ENCODE measurements around the gene PPM1E.
"Not testable (repeated sequence)": the region's sequence is repeated elsewhere in the genome, so short reads cannot be mapped to it uniquely, and the experiment has no call there.

The PPM1E gene

DNA sequence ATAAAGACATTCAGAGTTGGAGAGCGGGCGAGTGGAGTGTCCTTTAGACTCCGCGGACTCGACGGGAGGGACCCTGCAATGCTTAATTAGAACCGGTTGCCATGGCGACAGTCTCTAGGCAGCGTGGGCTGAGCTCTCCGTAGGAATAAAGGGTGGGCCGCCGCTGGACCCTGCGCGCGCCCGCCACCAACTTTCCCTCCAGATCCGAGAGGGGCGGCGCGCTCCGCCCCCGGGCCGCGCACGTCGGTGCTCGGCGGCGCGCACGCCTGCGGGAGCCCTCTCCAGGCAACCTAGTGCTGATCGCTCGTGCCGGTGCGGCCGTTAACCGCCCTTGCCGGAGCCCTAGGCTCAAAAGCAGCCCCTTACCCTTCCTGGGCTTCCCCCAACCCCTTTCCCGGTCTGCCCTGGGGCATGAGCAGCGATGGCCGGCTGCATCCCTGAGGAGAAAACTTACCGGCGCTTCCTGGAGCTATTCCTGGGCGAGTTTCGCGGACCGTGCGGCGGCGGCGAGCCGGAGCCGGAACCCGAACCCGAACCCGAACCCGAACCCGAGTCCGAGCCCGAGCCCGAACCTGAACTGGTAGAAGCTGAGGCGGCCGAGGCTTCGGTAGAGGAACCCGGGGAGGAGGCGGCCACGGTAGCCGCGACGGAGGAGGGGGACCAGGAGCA, at the start of gene PPM1E:
TSS of gene PPM1E (plus strand) at position 278 of the 669 bp plus-strand sequence.
- peak within 1 kb of the TSS; percentile 93 for H3K4me3 Mint-ChIP-seq

DNA sequence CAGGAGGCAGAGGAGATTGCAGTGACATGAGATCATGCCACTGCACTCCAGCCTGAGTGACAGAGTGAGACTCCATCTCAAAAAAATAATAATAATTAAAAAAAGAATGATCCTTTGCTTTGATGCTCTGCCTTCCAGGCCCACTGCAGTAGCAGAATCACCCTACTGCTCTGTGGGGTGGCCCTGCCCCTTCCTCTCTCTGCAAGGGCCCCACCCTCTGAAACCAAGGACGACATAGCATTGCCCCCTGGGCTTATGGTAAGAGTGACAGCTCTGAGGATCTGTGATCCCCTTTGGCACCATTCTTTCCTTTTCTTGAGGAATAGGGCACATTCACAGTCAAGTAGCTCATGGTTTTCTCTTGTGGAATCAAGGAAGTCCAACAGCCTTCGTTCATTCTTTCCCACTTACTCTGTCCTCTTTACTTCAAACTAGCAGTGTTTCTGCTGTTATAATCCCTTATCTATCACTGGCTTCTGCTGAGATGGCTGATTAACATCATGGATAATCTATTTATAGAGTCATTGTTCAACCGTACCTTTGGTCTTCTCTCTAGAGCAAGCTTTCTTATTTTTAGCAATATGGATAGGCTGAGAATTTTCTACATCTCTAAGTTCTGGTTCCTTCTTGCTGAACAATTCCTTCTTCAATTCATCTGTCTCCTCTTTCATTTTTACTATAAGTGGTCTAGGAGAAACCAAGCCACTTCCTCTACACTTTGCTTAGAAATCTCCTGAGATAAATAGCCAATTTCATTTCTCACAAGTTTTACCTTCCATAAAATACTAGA, 49.1 kb upstream of the PPM1E start:
- Mint-ChIP-seq H3K27me3 (ENCODE audit: low read depth) (no peaks in the 10 kb centered on the region), H3K27ac (peak overlapping the region; percentile 81), H3K4me1 (ENCODE audit: low read depth) (peaks cover 29% of the 10 kb centered on the region), H3K9me3 (no peaks in the 10 kb centered on the region), H3K4me3 (peak overlapping the region; percentile 63), H3K36me3 (ENCODE audit: low read depth) (peaks cover 27% of the 10 kb centered on the region)

More for the DNA sequence above, at the start of gene PPM1E:
- Mint-ChIP-seq H3K27me3 (ENCODE audit: low read depth) (peaks cover 69% of the 10 kb centered on the region), H3K36me3 (ENCODE audit: low read depth) (peaks cover 4% of the 10 kb centered on the region), H3K9me3 (no peaks in the 10 kb centered on the region), H3K27ac (peak within 1 kb of the TSS; percentile 16), H3K4me1 (ENCODE audit: low read depth) (peaks cover 10% of the 10 kb centered on the region)

DNA sequence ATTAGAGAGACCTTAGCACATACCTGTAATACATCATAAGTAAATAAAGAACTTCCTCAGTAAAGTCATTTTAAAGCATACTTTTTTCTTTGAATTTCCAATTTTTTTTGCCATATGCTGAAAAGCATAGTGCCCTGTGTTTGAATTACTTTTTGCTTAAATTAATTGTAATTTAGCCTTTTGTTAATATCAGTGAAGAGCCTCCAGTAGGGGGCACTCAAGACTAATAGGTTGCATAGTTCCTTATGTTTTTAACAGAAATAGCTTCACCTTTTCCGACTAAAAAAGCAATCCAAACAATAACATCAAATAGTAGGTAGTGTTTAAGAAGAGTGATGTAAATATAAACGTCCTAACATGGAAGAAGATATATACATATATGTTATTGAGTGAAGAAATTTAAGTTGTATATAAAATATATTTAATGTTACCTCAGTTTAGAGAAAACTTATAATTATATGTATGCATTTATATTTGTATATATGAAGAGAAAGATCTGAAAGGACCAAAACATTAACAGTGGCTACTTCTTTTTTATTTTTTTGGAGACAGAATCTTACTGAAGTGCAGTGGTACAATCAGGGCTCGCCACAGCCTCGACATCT, 44.6 kb upstream of the PPM1E start:
- Mint-ChIP-seq H3K9me3 (no peaks in the 10 kb centered on the region), H3K4me1 (ENCODE audit: low read depth) (peaks cover 12% of the 10 kb centered on the region), H3K4me3 (no peak overlapping the region), H3K27me3 (ENCODE audit: low read depth) (no peaks in the 10 kb centered on the region), H3K27ac (no peak overlapping the region), H3K36me3 (ENCODE audit: low read depth) (peaks cover 29% of the 10 kb centered on the region)

DNA sequence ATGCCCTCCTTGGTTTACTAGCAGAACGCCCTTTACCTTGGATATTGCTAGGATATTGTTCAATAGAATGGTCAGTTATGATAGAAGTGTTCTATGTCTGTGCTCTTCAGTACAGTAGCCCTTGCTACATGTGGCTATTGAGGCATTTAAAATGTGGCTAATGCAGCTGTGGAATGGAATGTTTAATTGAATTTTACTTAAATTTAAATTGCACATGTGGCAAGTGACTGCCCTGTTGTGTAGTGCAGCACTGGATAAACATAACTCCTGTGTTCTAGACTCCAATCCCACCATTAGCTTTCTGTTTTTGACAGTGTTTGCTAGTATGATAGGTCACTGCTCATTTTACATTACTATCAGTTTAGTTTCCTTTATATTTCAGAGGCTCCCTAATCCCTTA, 33.4 kb upstream of the PPM1E start:
- Mint-ChIP-seq H3K4me1 (ENCODE audit: low read depth) (peaks cover 4% of the 10 kb centered on the region), H3K4me3 (no peak overlapping the region), H3K27me3 (ENCODE audit: low read depth) (no peaks in the 10 kb centered on the region), H3K9me3 (no peaks in the 10 kb centered on the region), H3K27ac (no peak overlapping the region), H3K36me3 (ENCODE audit: low read depth) (peaks cover 11% of the 10 kb centered on the region)

- H3K36me3 Mint-ChIP-seq (ENCODE audit: low read depth): peaks cover 11% of the 10 kb centered on the region
- H3K4me1 Mint-ChIP-seq (ENCODE audit: low read depth): peaks cover 4% of the 10 kb centered on the region
- no peak overlapping the region for H3K4me3 Mint-ChIP-seq
- no peaks in the 10 kb centered on the region for H3K27me3 Mint-ChIP-seq (ENCODE audit: low read depth)
- H3K27ac Mint-ChIP-seq: no peak overlapping the region
- H3K9me3 Mint-ChIP-seq: no peaks in the 10 kb centered on the region
Observed at GRCh38 chr17:58722696-58723095, 33.0 kb upstream of the PPM1E start.

GRCh38 chr17:58728798-58729197, 26.9 kb upstream of the PPM1E start:
- Mint-ChIP-seq H3K4me3 (no peak overlapping the region), H3K27ac (no peak overlapping the region), H3K36me3 (ENCODE audit: low read depth) (peaks cover 5% of the 10 kb centered on the region)

DNA sequence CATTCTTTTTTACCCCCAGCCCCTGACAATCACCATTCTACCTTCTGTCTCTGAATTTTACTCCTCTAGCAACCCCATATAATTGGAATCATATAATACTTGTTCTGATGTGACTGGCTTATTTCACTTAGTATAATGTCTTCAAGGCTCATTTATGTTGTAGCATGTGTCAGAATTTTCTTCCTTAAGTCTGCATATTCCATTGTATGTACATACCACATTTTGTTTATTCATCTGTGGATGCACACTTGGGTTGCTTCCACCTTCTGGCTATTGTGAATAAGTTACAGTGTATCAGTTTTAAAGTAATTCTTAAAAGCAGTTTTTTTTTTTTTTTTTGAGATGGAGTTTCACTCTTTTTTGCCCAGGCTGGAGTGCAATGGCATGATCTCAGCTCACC, 24.7 kb upstream of the PPM1E start:
- peaks cover 2% of the 10 kb centered on the region for H3K36me3 Mint-ChIP-seq (ENCODE audit: low read depth)

More at GRCh38 chr17:58728798-58729197, 26.9 kb upstream of the PPM1E start:
- no peaks in the 10 kb centered on the region for H3K9me3 Mint-ChIP-seq
- no peaks in the 10 kb centered on the region for H3K4me1 Mint-ChIP-seq (ENCODE audit: low read depth)
- H3K27me3 Mint-ChIP-seq (ENCODE audit: low read depth): no peaks in the 10 kb centered on the region

GRCh38 chr17:58734040-58734439, 21.6 kb upstream of the PPM1E start:
- H3K4me1 Mint-ChIP-seq (ENCODE audit: low read depth): no peaks in the 10 kb centered on the region
- no peaks in the 10 kb centered on the region for H3K9me3 Mint-ChIP-seq
- no peaks in the 10 kb centered on the region for H3K27me3 Mint-ChIP-seq (ENCODE audit: low read depth)
- H3K36me3 Mint-ChIP-seq (ENCODE audit: low read depth): peaks cover 2% of the 10 kb centered on the region
- no peak overlapping the region for H3K4me3 Mint-ChIP-seq
- no peak overlapping the region for H3K27ac Mint-ChIP-seq

More for the DNA sequence above, 24.7 kb upstream of the PPM1E start:
- Mint-ChIP-seq H3K9me3 (no peaks in the 10 kb centered on the region), H3K4me3 (no peak overlapping the region), H3K27me3 (ENCODE audit: low read depth) (no peaks in the 10 kb centered on the region), H3K27ac (no peak overlapping the region), H3K4me1 (ENCODE audit: low read depth) (no peaks in the 10 kb centered on the region)

DNA sequence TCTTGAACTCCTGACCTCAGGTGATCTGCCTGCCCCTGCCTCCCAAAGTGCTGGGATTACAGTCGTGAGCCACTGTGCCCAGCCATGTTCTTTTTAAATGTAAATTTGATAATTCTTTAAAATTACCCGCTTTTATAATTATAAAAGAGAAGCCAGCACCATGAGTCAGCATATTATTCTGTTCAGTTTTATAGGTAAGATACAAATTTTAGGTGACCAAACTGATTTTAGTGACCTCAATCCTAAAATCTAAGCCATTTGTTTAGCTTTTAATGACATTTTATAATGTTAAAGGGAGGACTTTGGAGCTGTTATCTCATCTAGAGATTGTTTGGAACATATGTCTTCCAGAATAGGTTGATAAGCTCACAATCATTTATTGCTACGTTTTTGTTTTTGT, 20.8 kb upstream of the PPM1E start:
- no peak overlapping the region for H3K4me3 Mint-ChIP-seq
- no peaks in the 10 kb centered on the region for H3K27me3 Mint-ChIP-seq (ENCODE audit: low read depth)
- H3K27ac Mint-ChIP-seq: no peak overlapping the region
- no peaks in the 10 kb centered on the region for H3K9me3 Mint-ChIP-seq
- no peaks in the 10 kb centered on the region for H3K4me1 Mint-ChIP-seq (ENCODE audit: low read depth)
- peaks cover 2% of the 10 kb centered on the region for H3K36me3 Mint-ChIP-seq (ENCODE audit: low read depth)

- no peak overlapping the region for H3K4me3 Mint-ChIP-seq
- H3K36me3 Mint-ChIP-seq (ENCODE audit: low read depth): no peaks in the 10 kb centered on the region
- H3K27me3 Mint-ChIP-seq (ENCODE audit: low read depth): no peaks in the 10 kb centered on the region
- H3K27ac Mint-ChIP-seq: no peak overlapping the region
- H3K9me3 Mint-ChIP-seq: no peaks in the 10 kb centered on the region
- no peaks in the 10 kb centered on the region for H3K4me1 Mint-ChIP-seq (ENCODE audit: low read depth)
Observed at GRCh38 chr17:58741121-58741625, 14.5 kb upstream of the PPM1E start.

GRCh38 chr17:58747674-58748073, 8.0 kb upstream of the PPM1E start:
- Mint-ChIP-seq H3K36me3 (ENCODE audit: low read depth) (no peaks in the 10 kb centered on the region), H3K27me3 (ENCODE audit: low read depth) (peaks cover 7% of the 10 kb centered on the region), H3K9me3 (no peaks in the 10 kb centered on the region), H3K4me3 (no peak overlapping the region), H3K4me1 (ENCODE audit: low read depth) (peaks cover 2% of the 10 kb centered on the region), H3K27ac (no peak overlapping the region)

DNA sequence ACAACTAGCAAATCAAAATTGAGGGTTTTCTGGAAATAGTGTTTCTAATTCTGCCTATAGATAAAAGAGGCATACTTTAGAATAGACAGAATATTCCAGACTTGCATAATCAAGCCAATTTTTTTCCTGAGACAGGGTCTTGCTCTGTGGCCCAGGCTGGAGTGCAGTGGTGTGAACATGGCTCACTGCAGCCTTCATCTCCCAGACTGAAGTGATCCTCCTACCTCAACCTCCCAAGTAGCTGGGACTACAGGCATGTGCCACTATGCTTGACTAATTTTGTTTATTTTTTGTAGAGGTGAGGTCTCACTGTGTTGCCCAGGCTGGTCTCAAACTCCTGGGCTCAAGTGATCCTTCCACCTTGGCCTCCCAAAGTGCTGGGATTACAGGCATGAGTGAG, 6.0 kb upstream of the PPM1E start:
- not testable (repeated sequence) for H3K4me3 Mint-ChIP-seq; H3K9me3 Mint-ChIP-seq; H3K27ac Mint-ChIP-seq; H3K36me3 Mint-ChIP-seq (ENCODE audit: low read depth); H3K4me1 Mint-ChIP-seq (ENCODE audit: low read depth)
- H3K27me3 Mint-ChIP-seq (ENCODE audit: low read depth): peaks cover 23% of the 10 kb centered on the region

- peaks cover 4% of the 10 kb centered on the region for H3K36me3 Mint-ChIP-seq (ENCODE audit: low read depth)
- no peak overlapping the region for H3K27ac Mint-ChIP-seq
- peaks cover 48% of the 10 kb centered on the region for H3K27me3 Mint-ChIP-seq (ENCODE audit: low read depth)
- H3K4me1 Mint-ChIP-seq (ENCODE audit: low read depth): peaks cover 10% of the 10 kb centered on the region
- no peaks in the 10 kb centered on the region for H3K9me3 Mint-ChIP-seq
- no peak overlapping the region for H3K4me3 Mint-ChIP-seq
Observed at GRCh38 chr17:58753026-58753425, 2.6 kb upstream of the PPM1E start.

- Mint-ChIP-seq H3K27me3 (ENCODE audit: low read depth) (peaks cover 64% of the 10 kb centered on the region), H3K36me3 (ENCODE audit: low read depth) (peaks cover 4% of the 10 kb centered on the region), H3K4me3 (peak overlapping the region; percentile 76), H3K4me1 (ENCODE audit: low read depth) (peaks cover 10% of the 10 kb centered on the region), H3K9me3 (no peaks in the 10 kb centered on the region), H3K27ac (no peak overlapping the region)
Observed at GRCh38 chr17:58755269-58755576, 431 bp upstream of the PPM1E start.
